ENCODE results near the gene DOCK2.

DNA sequence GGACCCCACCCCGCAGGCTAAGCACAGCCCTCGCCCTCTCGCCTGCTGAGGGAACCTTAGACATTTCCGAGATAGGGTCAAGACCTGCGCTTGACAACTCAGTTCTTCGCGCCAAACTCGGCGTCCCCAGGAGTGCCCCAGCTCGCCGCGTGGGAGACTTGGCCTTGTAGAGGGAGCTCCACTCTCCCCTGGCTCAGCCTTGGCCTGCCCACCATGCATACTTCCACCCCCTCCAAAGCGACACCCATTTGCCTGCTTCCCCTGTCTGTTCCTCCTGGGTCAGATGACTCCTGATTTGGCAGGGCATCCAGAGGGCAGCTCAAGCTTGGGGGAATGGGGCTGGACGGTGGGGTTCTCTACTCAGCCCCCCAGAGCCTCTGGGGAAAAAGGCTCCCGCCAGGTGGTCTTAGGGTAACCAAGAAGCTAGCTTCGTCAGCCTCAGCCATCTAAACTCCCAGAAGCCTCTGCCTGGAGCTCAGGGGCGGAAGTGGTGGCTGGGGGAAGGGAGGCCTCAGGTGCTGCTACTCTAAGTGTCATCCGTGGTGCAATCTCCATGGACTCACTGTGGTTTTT is 560 bp downstream of the DOCK2 start:
- TF ChIP-seq, protein P1, sequence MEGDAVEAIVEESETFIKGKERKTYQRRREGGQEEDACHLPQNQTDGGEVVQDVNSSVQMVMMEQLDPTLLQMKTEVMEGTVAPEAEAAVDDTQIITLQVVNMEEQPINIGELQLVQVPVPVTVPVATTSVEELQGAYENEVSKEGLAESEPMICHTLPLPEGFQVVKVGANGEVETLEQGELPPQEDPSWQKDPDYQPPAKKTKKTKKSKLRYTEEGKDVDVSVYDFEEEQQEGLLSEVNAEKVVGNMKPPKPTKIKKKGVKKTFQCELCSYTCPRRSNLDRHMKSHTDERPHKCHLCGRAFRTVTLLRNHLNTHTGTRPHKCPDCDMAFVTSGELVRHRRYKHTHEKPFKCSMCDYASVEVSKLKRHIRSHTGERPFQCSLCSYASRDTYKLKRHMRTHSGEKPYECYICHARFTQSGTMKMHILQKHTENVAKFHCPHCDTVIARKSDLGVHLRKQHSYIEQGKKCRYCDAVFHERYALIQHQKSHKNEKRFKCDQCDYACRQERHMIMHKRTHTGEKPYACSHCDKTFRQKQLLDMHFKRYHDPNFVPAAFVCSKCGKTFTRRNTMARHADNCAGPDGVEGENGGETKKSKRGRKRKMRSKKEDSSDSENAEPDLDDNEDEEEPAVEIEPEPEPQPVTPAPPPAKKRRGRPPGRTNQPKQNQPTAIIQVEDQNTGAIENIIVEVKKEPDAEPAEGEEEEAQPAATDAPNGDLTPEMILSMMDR (IDR thresholded peaks at IDR 0.05; ENCODE audit: low read length): no peak
- TF ChIP-seq EZH2phosphoT487 (IDR thresholded peaks at IDR 0.05; ENCODE audit: low read length) (no peak), EZH2 (optimal IDR thresholded peaks at IDR 0.05; ENCODE audit: low read depth, low read length) (no peak)

Data from MM.1S (cell line).